Progenitor cell of endocrine pancreas (in vitro differentiated cells): ENCODE results near the gene TBC1D17. TPM values are rescaled to one million over a fixed set of nuclear protein-coding genes. Genes with fewer than 3 reads are reported as not detected.

Experiments
- DNase-seq: peaks from one replicate; pipeline ENCODE4 v3.0.0; 2021; ENCODE audit warnings: low spot score; ENCODE audit not compliant: unreplicated experiment
- H3K27ac Mint-ChIP-seq: 2 replicates; pipeline ENCODE4 v1.8.0; 2021; ENCODE audit warnings: mild to moderate bottlenecking, moderate library complexity, mixed read lengths
- H3K27me3 Mint-ChIP-seq: 2 replicates; pipeline ENCODE4 v1.8.0; 2021; ENCODE audit warnings: mixed read lengths
- H3K36me3 Mint-ChIP-seq: 2 replicates; pipeline ENCODE4 v1.8.0; 2022; ENCODE audit warnings: mixed read lengths; ENCODE audit not compliant: insufficient read depth
- H3K4me1 Mint-ChIP-seq: 2 replicates; pipeline ENCODE4 v1.8.0; 2021; ENCODE audit warnings: low read depth, mixed read lengths
- H3K4me3 Mint-ChIP-seq: 2 replicates; pipeline ENCODE4 v1.8.0; 2021; ENCODE audit warnings: low read depth, mild to moderate bottlenecking, moderate library complexity, mixed read lengths
- H3K9me3 Mint-ChIP-seq: 2 replicates; pipeline ENCODE4 v1.8.0; 2021; ENCODE audit warnings: low read depth, mixed read lengths
- CTCF ChIP-seq: fragments of 200-600 bp; sonication (generic); IDR thresholded peaks from one replicate; pipeline ENCODE4 v1.5.0; 2021; ENCODE audit warnings: antibody characterized with exemption, mild to moderate bottlenecking; ENCODE audit not compliant: unreplicated experiment
- total RNA-seq: library from RNA; stranded (reverse); gene quantifications from 2 replicates; pipeline ENCODE4 v1.2.1, GENCODE V29; 2021

TBC1D17 gene
- total RNA-seq, 1 donor from 2014 or later = 44.6 TPM

- Mint-ChIP-seq H3K27me3 (peaks cover 42% of the 10 kb centered on the region), H3K9me3 (no peaks in the 10 kb centered on the region), H3K36me3 (no peaks in the 10 kb centered on the region), H3K4me3 (no peak overlapping the region), H3K27ac (no peak overlapping the region), H3K4me1 (no peaks in the 10 kb centered on the region)
- DNase-seq = no peak
- TF ChIP-seq CTCF = no peak
These were observed 18.2 kb downstream of the TBC1D17 start for GRCh38 chr19:49895566-49896297.

- H3K4me3 Mint-ChIP-seq = no peak within 1 kb of the TSS
- no peak for DNase-seq
- no peak for TF ChIP-seq CTCF
- H3K27ac Mint-ChIP-seq = no peak within 1 kb of the TSS
- H3K9me3 Mint-ChIP-seq = no peaks in the 10 kb centered on the region
- H3K27me3 Mint-ChIP-seq = peaks cover 33% of the 10 kb centered on the region
- H3K4me1 Mint-ChIP-seq = no peaks in the 10 kb centered on the region
- H3K36me3 Mint-ChIP-seq = no peaks in the 10 kb centered on the region
These were observed 19.5 kb downstream of the TBC1D17 start, which contains the start of gene IL4I1 for GRCh38 chr19:49896863-49897621. IL4I1 (minus strand) TSS chr19:49896887; CDS start chr19:49896160, 727 bp downstream.

GRCh38 chr19:49904136-49904535 lies 26.6 kb downstream of the TBC1D17 start:
- no peak overlapping the region for H3K27ac Mint-ChIP-seq
- no peaks in the 10 kb centered on the region for H3K4me1 Mint-ChIP-seq
- DNase-seq = no peak
- H3K9me3 Mint-ChIP-seq = no peaks in the 10 kb centered on the region
- H3K27me3 Mint-ChIP-seq = no peaks in the 10 kb centered on the region
- peaks cover 9% of the 10 kb centered on the region for H3K36me3 Mint-ChIP-seq
- no peak for TF ChIP-seq CTCF
- no peak overlapping the region for H3K4me3 Mint-ChIP-seq

GRCh38 chr19:49906879-49907564 lies 29.5 kb downstream of the TBC1D17 start:
- no peaks in the 10 kb centered on the region for H3K27me3 Mint-ChIP-seq
- DNase-seq = no peak
- H3K27ac Mint-ChIP-seq = peak overlapping the region; percentile 51
- no peaks in the 10 kb centered on the region for H3K4me1 Mint-ChIP-seq
- no peak overlapping the region for H3K4me3 Mint-ChIP-seq
- H3K9me3 Mint-ChIP-seq = no peaks in the 10 kb centered on the region
- H3K36me3 Mint-ChIP-seq = peaks cover 9% of the 10 kb centered on the region
- no peak for TF ChIP-seq CTCF

GRCh38 chr19:49907745-49908446 lies 30.4 kb downstream of the TBC1D17 start:
- no peaks in the 10 kb centered on the region for H3K9me3 Mint-ChIP-seq

More at GRCh38 chr19:49907745-49908446, 30.4 kb downstream of the TBC1D17 start:
- Mint-ChIP-seq H3K27ac (no peak overlapping the region), H3K36me3 (peaks cover 9% of the 10 kb centered on the region), H3K4me1 (peaks cover 3% of the 10 kb centered on the region), H3K4me3 (no peak overlapping the region), H3K27me3 (no peaks in the 10 kb centered on the region)
- no peak for DNase-seq
- TF ChIP-seq CTCF = no peak
